ENCODE measurements around the gene ABHD8. TPM values are rescaled to one million over a fixed set of nuclear protein-coding genes. Genes with fewer than 3 reads are reported as not detected.
A peak's percentile ranks its signal among the peaks of the same experiment; 100 is the strongest.

ABHD8 gene
- total and polyA plus RNA-seq, 2 of the 13 experiments (the other 11 are each of a cell fraction or from before 2014, with no cell fraction given) = 6.3 to 7.2 TPM

GRCh38 chr19:17334414-17335409, 31.5 kb upstream of the ABHD8 start, which contains the start of gene ANO8 (continued):
- TF ChIP-seq HOMEZ (CRISPR knock-in tag; IDR thresholded peaks at IDR 0.05; ENCODE audit: low read depth) (no peak), ZNF318 (CRISPR knock-in tag; IDR thresholded peaks at IDR 0.05) (no peak), ADNP (CRISPR knock-in tag; IDR thresholded peaks at IDR 0.05) (no peak), ZNF331 (CRISPR knock-in tag; IDR thresholded peaks at IDR 0.05) (peak; percentile 41; the same call in 1 of the 2 replicates), ZBTB1 (CRISPR knock-in tag; IDR thresholded peaks at IDR 0.05; ENCODE audit: borderline replicate concordance) (no peak), GZF1 (CRISPR knock-in tag; IDR thresholded peaks at IDR 0.05) (no peak), SP1 (IDR thresholded peaks at IDR 0.05) (no peak), SP1 (CRISPR knock-in tag; IDR thresholded peaks at IDR 0.05) (peak; percentile 81), MIER3 (CRISPR knock-in tag; IDR thresholded peaks at IDR 0.05; ENCODE audit: borderline replicate concordance) (no peak), FOXK2 (IDR thresholded peaks at IDR 0.05) (peak; percentile 32; the same call in 1 of the 2 replicates), ZBTB4 (CRISPR knock-in tag; IDR thresholded peaks at IDR 0.05; ENCODE audit: borderline replicate concordance) (no peak)
